Ovary (tissue), 9 donors: ENCODE results near the gene GLYAT. TPM values are rescaled to one million over a fixed set of nuclear protein-coding genes. Genes with fewer than 3 reads are reported as not detected.

Source experiments
- DNase-seq, 5 donors: peaks; one replicate each; pipeline ENCODE4 v3.0.0-alpha.2; 2019 to 2020
- H3K27ac ChIP-seq, 2 donors: fragments of 200-600 bp; one replicate each; pipeline versions ENCODE4 v1.5.1 to v1.8.0; 2019 to 2022
- H3K27me3 ChIP-seq: fragments of 200-600 bp; one replicate; pipeline ENCODE4 v1.8.0; 2022
- H3K36me3 ChIP-seq: fragments of 200-600 bp; sonication (generic); one replicate; pipeline ENCODE4 v1.5.1; 2019
- H3K4me1 ChIP-seq: one replicate; pipeline ENCODE4 v1.8.1; 2013; ENCODE audit warnings: mild to moderate bottlenecking, moderate library complexity; ENCODE audit not compliant: insufficient read depth
- H3K4me3 ChIP-seq: fragments of 200-600 bp; sonication (generic); one replicate; pipeline ENCODE4 v1.5.1; 2017
- H3K9me3 ChIP-seq, 2 donors: fragments of 200-600 bp in 1 of 2; sonication (generic) in 1 of 2; one replicate each; pipeline versions ENCODE4 v1.5.1 to v1.8.1; 2013 to 2019; ENCODE audit warnings: mild to moderate bottlenecking in 1 of 2, moderate library complexity in 1 of 2
- EP300 ChIP-seq: sonication (generic); formaldehyde crosslinking; IDR thresholded peaks from one replicate; pipeline ENCODE4 v1.6.1; 2017; ENCODE audit warnings: antibody characterized with exemption
- POLR2A ChIP-seq: fragments of 450-650 bp; IDR thresholded peaks from one replicate; pipeline ENCODE4 v1.6.1; 2017; ENCODE audit warnings: antibody characterized with exemption, mild to moderate bottlenecking, moderate library complexity
- WGBS, 3 donors: extraction: QIAGEN DNeasy Blood & Tissue Kit in 1 of 3; methylation state at CpG; one replicate each; pipeline versions ENCODE4 v1.1.5 to v1.1.7; 2013 to 2017; 5-methylcytosine and 5-hydroxymethylcytosine counted together
- intact Hi-C, 4 donors: fragments of 100-400 bp; cut with DNase I; formaldehyde crosslinking; loops; one replicate each; pipeline versions ENCODE4 v1.11.0 to v1.15.1; 2022 to 2023
- polyA plus RNA-seq, 2 donors: library from polyadenylated mRNA; stranded (reverse); fragments of 200-250 nt in 1 of 2; fragments of 350-450 nt in 1 of 2; fragmentation: Illumina TruSeq in 1 of 2; extraction: RNeasy Lipid Tissue Mini Kit (QIAGEN cat#74804) in 1 of 2; gene quantifications; one replicate each; pipeline ENCODE4 v1.2.3, GENCODE V29; 2013 to 2014
- total RNA-seq, 7 donors: library from RNA; depleted of rRNA in 2 of 7; stranded (reverse); fragments of >200 nt in 2 of 7; fragmentation: NEBNext Ultra II Directional in 3 of 7; extraction: Animal tissue kit (Norgen Biotek cat#: 25700) in 3 of 7; gene quantifications; one replicate each; pipeline versions ENCODE4 v1.1.0 to v1.2.4, GENCODE V29; 2016 to 2023
- TF ChIP-seq, protein P1 (sequence below), 3 donors: fragments of 450-650 bp in 2 of 3; fragments of 200-600 bp in 1 of 3; IDR thresholded peaks; one replicate each; pipeline versions ENCODE4 v1.5.1 to v1.8.0; 2016 to 2022; ENCODE audit warnings: antibody characterized with exemption in 3 of 3, mild to moderate bottlenecking in 1 of 3
- donor health status: DM: no; HTN: no; CAD: no; lungs with moderate emphysema.
- donor health status: DM: no; HTN: no; CAD: no.
- donor health status: Bipolar disorder and iron deficiency.
- donor health status: DM: yes; HTN: yes; CAD: no.
- donor health status: DM: no; HTN: no; CAD: no.
- donor health status: DM: yes; HTN: yes; CAD: no.

GLYAT gene
- total and polyA plus RNA-seq, 9 donors = 0.18 TPM; not detected in 8

DNA sequence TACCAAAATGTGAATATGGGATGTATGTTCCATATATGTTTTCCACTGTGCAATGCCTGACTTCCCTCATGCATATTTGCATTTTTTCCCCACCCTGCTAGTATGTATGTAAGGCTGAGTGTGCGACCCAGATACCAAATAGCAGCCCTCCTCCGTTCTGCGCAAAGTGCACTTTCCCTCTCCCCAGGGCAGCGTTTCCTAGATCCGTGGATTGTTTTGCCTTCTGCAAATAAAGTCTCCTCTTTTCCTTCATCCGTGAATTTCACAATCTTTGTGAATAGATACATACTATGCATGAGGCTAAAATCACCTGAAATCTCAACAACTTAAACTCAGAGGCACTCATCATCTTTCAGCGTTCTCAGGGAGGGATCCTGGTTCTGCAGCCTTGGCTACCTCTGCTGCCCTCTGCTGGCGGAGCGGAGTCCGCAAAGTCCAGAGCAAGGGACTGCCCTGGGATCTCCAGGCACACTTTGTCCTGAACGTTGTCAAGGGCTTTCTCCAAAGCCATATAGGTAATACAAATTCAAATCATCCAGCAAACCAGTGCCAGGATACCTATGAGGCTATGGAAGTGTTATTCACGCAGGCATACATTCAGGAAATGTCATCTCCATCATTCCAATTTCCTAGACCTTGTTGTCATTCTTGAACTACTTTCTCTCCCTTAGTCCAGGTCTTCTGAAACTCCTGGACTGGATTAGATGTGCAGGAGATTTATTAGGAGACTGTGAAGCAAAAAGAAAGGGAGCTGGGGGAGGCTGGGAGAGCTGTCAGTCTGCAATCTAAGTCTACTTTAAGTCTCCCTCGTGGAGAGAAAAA, 56.2 kb downstream of the GLYAT start:
- no peak for TF ChIP-seq POLR2A
- TF ChIP-seq, protein P1, sequence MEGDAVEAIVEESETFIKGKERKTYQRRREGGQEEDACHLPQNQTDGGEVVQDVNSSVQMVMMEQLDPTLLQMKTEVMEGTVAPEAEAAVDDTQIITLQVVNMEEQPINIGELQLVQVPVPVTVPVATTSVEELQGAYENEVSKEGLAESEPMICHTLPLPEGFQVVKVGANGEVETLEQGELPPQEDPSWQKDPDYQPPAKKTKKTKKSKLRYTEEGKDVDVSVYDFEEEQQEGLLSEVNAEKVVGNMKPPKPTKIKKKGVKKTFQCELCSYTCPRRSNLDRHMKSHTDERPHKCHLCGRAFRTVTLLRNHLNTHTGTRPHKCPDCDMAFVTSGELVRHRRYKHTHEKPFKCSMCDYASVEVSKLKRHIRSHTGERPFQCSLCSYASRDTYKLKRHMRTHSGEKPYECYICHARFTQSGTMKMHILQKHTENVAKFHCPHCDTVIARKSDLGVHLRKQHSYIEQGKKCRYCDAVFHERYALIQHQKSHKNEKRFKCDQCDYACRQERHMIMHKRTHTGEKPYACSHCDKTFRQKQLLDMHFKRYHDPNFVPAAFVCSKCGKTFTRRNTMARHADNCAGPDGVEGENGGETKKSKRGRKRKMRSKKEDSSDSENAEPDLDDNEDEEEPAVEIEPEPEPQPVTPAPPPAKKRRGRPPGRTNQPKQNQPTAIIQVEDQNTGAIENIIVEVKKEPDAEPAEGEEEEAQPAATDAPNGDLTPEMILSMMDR (IDR thresholded peaks at IDR 0.05) = peak; percentile 57 to 66 (median 62)
- no peak for TF ChIP-seq EP300

DNA sequence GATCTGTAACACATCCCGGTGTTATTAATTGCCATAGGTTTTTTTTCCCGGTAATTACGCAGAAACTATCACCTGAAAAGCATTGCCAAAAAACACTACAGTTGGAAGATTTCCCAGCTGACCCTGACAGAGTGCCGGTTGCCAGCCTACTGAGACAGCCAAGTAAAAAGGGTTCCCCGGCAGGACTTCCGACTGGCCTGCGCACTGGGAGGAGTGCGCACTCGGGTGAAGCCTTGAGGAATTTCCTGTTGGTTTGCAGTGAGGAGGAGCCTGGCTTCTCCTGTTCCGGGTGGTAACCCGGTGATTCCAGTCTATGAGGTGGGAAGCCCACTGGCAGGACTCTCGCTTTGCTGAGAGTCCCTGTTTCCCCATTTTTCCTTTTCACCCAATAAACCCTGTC, 57.1 kb downstream of the GLYAT start:
- TF ChIP-seq POLR2A (no peak), EP300 (no peak)
- TF ChIP-seq, protein P1 (IDR thresholded peaks at IDR 0.05) = no peak
- no peaks in the 10 kb centered on the region for H3K27me3 ChIP-seq
- H3K27ac ChIP-seq = no peak overlapping the region
- H3K4me1 ChIP-seq = no peaks in the 10 kb centered on the region
- WGBS, 3 donors = 64 to 77% (median 75%) methylated on average over 12 of the region's 12 CpGs
- no peaks in the 10 kb centered on the region for H3K36me3 ChIP-seq
- intact Hi-C loops = no loop called here
- H3K9me3 ChIP-seq = no peaks in the 10 kb centered on the region
- no peak overlapping the region for H3K4me3 ChIP-seq
- no peak for DNase-seq

More for the DNA sequence above, 56.2 kb downstream of the GLYAT start:
- H3K4me1 ChIP-seq = no peaks in the 10 kb centered on the region
- H3K4me3 ChIP-seq = no peak overlapping the region
- intact Hi-C loops = no loop called here
- H3K27ac ChIP-seq = no peak overlapping the region
- H3K9me3 ChIP-seq = no peaks in the 10 kb centered on the region
- 36 to 40% (median 37%) methylated on average over 13 of the region's 13 CpGs for WGBS, 3 donors
- H3K27me3 ChIP-seq = no peaks in the 10 kb centered on the region
- H3K36me3 ChIP-seq = no peaks in the 10 kb centered on the region
- peak; percentile 66 to 85 (median 78) for DNase-seq

DNA sequence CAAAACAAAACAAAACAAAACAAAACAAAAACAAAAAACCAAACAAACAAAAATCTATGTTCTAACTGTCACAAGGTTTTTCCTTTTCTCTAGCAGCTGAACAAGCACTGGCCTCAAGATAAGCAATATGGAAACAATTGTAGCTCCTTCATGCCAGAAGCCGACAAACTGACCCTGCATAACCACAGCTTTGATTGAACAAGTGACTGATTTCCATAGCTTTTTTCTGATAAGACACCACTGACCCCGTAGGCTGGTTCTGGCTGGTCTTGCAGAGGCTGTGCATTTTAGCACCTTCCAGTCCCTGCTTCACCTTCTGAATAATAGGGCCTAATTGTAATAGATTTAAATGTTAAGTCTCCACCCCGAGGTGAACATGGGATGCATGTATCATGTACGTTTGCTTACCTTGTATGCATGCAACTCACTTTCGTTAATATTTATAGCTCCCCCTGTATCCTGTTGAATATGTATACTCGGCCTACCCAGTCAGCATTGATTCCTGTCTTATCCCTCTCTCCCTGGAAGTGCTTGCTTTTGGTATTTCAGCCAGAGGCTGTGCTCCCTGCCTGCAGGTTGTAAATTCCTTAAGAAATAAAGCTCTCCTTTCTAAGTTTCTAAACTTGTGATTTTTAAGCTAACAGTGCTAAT, 59.6 kb downstream of the GLYAT start:
- no peak for TF ChIP-seq EP300
- TF ChIP-seq POLR2A = no peak
- TF ChIP-seq, protein P1 (IDR thresholded peaks at IDR 0.05) = no peak
- intact Hi-C loops = no loop called here

DNA sequence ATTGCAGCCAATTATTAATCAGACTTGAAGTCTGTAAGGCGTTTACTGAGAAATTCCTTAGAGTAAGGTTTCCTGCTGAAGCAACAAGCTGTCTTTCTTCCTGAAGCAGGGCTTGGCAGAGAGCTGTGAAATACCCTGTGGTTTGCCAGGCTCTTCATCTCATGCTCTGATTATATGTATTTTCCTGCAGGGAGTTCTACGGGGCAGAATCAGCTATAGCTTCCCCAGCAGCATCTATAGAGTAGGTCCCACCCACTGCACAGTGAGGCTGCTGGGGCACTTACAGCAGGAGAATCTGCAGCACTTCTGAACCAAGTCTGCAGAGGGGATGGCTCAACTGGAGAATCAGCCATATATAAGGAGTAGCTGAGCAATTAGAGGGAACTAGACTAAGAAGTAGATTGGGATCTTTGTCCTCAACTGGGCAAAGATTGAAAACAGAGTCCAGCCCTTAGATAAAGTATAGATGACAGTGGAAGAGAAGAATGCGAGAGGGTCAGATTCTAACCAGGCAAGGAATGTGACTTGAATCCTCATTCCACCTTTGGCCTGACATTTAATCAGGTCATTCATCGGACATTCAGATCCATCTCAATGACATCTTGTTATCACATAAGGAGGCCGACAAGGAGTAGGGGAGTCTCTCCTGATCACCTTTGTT, 71.7 kb downstream of the GLYAT start:
- WGBS, 3 donors = 66 to 78% (median 70%) methylated on average over 5 of the region's 5 CpGs
- H3K4me1 ChIP-seq = no peaks in the 10 kb centered on the region
- no peak for DNase-seq
- intact Hi-C loops = loop anchor here in 2 of 4 donors (10.0 kb wide), 2 partner anchors 125 to 475 kb away; no protein-coding TSS in a partner anchor
- no peak overlapping the region for H3K4me3 ChIP-seq
- no peaks in the 10 kb centered on the region for H3K36me3 ChIP-seq
- no peaks in the 10 kb centered on the region for H3K27me3 ChIP-seq
- no peaks in the 10 kb centered on the region for H3K9me3 ChIP-seq
- TF ChIP-seq EP300 = no peak
- TF ChIP-seq POLR2A = no peak
- TF ChIP-seq, protein P1 (IDR thresholded peaks at IDR 0.05) = no peak
- no peak overlapping the region for H3K27ac ChIP-seq

More for the DNA sequence above, 59.6 kb downstream of the GLYAT start:
- H3K27me3 ChIP-seq = no peaks in the 10 kb centered on the region
- H3K4me3 ChIP-seq = no peak overlapping the region
- H3K36me3 ChIP-seq = no peaks in the 10 kb centered on the region
- no peak for DNase-seq
- WGBS, 3 donors = 41 to 43% (median 42%) methylated on average over 6 of the region's 6 CpGs
- no peaks in the 10 kb centered on the region for H3K9me3 ChIP-seq
- H3K27ac ChIP-seq = no peak overlapping the region
- no peaks in the 10 kb centered on the region for H3K4me1 ChIP-seq
